DLD1 (cell line): Measurements from ENCODE around the gene ACBD6.
"Not testable (repeated sequence)": the region's sequence is repeated elsewhere in the genome, so short reads cannot be mapped to it uniquely, and the experiment has no call there.

Source experiments
- in situ Hi-C: cut with HindIII; loops from 2 replicates; pipeline ENCODE4 v1.10.0; 2017; ENCODE audit warnings: low sequenced_read_pairs

Gene ACBD6

GRCh38 chr1:180498594-180498993 is 3.8 kb downstream of the ACBD6 start:
- in situ Hi-C loops: no loop called here

DNA sequence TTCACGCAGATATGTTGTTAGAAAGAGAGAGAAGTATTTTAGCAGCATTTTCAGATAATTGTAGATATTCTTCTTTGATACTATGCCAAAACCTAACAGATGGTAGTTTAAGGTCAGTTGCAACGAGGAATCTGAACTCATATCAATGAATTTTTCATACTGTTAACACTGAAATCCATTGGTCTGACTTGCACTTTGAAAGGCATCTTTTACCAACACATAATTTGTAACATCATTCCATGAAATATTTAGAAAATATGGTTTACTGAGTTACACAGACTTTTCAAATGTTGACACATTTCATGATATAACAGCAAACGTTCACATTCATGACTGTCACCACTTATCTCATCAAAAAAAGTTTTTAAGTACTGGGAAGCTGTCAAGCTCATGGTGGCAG is 4.6 kb downstream of the ACBD6 start:
- in situ Hi-C loops: no loop called here

- in situ Hi-C loops: no loop called here
Observed at GRCh38 chr1:180494370-180494769, 8.0 kb downstream of the ACBD6 start.

GRCh38 chr1:180489976-180490375 is 12.4 kb downstream of the ACBD6 start:
- in situ Hi-C loops: no loop called here

GRCh38 chr1:180489313-180489712 is 13.1 kb downstream of the ACBD6 start:
- in situ Hi-C loops: no loop called here

DNA sequence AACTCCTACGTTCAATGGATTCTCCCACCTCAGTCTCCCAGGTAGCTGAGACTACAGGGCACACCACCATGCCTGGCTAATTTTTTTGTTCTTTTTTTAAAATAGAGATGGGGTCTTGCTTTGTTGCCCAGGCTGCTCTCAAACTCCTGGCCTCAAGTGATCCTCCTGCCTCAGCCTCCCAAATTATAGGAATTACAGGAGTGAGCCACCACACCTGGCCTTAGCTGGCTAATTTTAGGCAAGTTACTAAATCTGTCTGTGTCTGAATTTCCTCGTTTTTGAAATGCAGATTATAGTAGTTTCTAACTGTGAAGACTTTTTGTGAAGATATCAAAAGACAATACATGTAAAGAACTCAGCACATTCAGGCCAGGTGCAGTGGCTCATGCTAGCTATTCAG is 13.7 kb downstream of the ACBD6 start:
- in situ Hi-C loops: no loop called here

- in situ Hi-C loops: no loop called here
Observed at GRCh38 chr1:180486092-180486491, 16.3 kb downstream of the ACBD6 start.

GRCh38 chr1:180484490-180484889 is 17.9 kb downstream of the ACBD6 start:
- in situ Hi-C loops: no loop called here

GRCh38 chr1:180482425-180483275 is 19.7 kb downstream of the ACBD6 start:
- in situ Hi-C loops: no loop called here

- in situ Hi-C loops: no loop called here
Observed at GRCh38 chr1:180470031-180470430, 32.3 kb downstream of the ACBD6 start.

- in situ Hi-C loops: no loop called here
Observed at GRCh38 chr1:180468311-180468710, 34.1 kb downstream of the ACBD6 start.

DNA sequence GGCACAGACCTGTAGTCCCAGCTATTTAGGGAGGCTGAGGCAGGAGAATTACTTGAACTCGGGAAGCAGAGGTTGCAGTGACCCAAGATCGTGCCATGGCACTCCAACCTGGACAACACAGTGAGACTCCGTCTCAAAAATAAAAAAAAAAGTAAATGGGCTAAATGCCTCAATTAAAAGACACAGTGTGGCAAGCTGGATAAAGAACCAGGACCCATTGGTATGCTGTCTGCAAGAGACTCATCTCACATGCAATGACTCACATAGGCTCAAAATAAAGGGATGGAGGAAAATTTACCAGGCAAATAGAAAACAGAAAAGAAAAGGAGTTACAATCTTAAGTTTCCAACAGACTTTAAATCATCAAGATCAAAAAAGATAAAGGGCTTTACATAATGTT is 40.3 kb downstream of the ACBD6 start:
- in situ Hi-C loops: no loop called here

GRCh38 chr1:180461682-180462081 is 40.7 kb downstream of the ACBD6 start:
- in situ Hi-C loops: not testable (repeated sequence)

GRCh38 chr1:180458807-180459206 is 43.6 kb downstream of the ACBD6 start:
- in situ Hi-C loops: no loop called here

GRCh38 chr1:180456191-180456590 is 46.2 kb downstream of the ACBD6 start:
- in situ Hi-C loops: no loop called here

GRCh38 chr1:180451504-180451903 is 50.9 kb downstream of the ACBD6 start:
- in situ Hi-C loops: no loop called here

GRCh38 chr1:180444522-180444921 is 57.9 kb downstream of the ACBD6 start:
- in situ Hi-C loops: no loop called here

DNA sequence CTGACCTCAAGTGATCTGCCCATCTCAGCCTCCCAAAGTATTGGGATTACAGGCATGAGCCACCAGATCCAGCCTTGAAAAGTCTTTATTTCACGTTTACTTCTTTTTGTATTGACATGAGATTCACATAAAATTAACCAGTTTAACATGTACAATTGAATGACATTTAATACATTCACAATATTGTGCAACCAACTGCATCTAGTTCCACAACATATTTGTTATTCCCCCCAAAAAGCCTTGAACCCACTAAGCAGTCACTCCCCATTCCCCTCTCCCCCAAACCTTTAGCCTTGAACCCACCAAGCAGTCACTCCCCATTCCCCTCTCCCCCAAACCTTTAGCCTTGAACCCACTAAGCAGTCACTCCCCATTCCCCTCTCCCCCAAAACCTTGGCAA is 62.0 kb downstream of the ACBD6 start:
- in situ Hi-C loops: no loop called here

DNA sequence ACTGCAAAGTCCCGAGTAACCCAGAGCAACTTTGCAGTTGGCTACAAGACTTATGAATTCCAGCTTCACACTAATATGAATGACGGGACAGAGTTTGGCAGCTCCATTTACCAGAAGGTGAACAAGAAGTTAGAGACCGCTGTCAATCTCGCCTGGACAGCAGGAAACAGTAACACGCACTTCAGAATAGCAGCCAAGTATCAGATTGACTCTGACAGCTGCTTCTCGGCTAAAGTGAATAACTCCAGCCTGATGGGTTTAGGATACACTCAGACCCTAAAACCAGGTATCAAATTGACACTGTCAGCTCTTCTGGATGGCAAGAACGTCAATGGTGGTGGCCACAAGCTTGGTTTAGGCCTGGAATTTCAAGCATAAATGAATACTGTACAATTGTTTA is 66.8 kb downstream of the ACBD6 start:
- in situ Hi-C loops: no loop called here

- in situ Hi-C loops: no loop called here
Observed at GRCh38 chr1:180433873-180434272, 68.5 kb downstream of the ACBD6 start.

DNA sequence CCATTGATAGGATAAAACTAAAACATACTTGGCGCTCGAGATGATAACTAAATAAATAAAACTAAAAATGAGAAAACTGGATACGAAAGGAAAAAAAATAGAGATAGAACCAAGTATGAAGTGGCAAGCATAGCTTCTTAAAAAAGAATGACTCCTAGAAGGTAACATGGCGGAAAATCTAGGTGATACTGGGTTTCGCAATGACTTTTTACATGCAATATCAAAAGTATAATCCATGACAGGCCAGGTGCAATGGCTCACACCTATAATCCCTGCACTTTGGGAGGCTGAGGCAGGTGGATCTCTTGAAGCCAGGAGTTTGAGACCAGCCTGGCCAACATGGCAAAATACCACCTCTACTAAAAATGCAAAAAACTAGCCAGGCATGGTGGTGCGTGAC is 70.7 kb downstream of the ACBD6 start:
- in situ Hi-C loops: no loop called here

DNA sequence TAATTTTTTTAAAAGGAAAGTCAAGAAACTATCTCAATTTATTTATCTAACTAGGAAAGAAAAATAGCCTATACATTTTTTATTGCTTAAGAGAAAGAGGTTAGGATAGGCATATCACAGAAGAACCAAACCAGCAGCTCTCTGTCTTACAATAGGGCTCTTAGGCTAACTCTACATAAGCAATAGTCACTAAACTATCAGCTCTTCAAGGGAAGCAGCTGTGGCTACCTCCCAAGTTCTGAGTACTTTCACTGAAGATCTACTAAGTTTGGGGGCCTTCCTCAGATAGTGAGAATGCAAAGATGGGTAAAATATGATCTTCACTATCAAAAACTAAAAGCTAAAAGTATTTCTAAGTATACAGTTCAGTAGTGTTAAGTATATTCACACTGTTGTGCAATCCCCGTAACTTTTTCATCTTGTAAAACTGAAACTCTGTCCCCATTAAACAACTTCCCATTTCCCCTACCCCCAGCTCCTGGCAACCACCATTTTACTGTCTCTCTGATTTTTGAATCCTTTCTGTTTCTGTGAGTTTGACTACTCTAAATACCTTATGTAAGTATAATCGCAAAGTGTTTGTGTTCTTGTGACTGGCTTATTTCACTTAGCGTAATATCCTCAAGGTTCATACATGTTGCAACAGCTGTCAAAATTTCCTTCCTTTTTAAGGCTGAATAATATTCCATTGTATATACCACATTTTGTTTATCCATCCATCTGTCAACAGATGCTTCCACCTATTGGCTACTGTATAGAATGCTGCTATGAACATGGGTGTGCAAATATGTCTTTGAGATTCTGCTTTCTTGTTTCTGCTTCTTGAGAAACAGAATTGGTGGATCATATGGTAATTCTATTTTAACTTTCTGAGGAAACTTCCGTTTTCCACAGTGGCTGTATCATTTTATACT is 73.3 kb downstream of the ACBD6 start:
- in situ Hi-C loops: no loop called here
